HepG2 (cell line): Measurements from ENCODE around the gene LANCL3. TPM values are rescaled to one million over a fixed set of nuclear protein-coding genes. Genes with fewer than 3 reads are reported as not detected.
"Not testable (repeated sequence)": the region's sequence is repeated elsewhere in the genome, so short reads cannot be mapped to it uniquely, and the experiment has no call there.

Source experiments
- ATAC-seq: fragments of 200-7000 bp; cut with Tn5 transposase; 3 replicates; pipeline ENCODE4 v1.9.1; 2020; ENCODE audit warnings: mild to moderate bottlenecking, moderate library complexity
- BruUV-seq: library from RNA; stranded (reverse); fragments of 400-500 nt; replicated peaks from 2 replicates; lab custom pipeline; 2021; lab: Mats Ljungman, UMichigan
- CTCF ChIA-PET: fragments of 300-600 bp; formaldehyde crosslinking; extraction: SDS; loops from one replicate; lab custom pipeline; 2021; ENCODE audit warnings: low total read pairs, inconsistent platforms, low intra/inter-chr PET ratio; lab: Yijun Ruan, JAX
- POLR2A ChIA-PET: fragments of 350-600 bp; sonication (Branson Sonifier 250); formaldehyde crosslinking; loops from one replicate; lab custom pipeline; 2020; ENCODE audit warnings: antibody characterized with exemption, inconsistent platforms; lab: Yijun Ruan, JAX
- DNase-seq: peaks from one replicate; pipeline ENCODE4 v3.0.0-alpha.2; 2015; ENCODE audit warnings: low spot score
- FAIRE-seq: peaks from 3 replicates; lab custom pipeline; 2011; peaks lifted over from hg19 to GRCh38; lab: Jason Lieb, UNC
- H2AFZ ChIP-seq: one replicate; pipeline ENCODE4 v1.6.1; 2011; ENCODE audit warnings: low read length, inconsistent platforms
- H3K27ac ChIP-seq: fragments of 300-600 bp; 3 replicates; pipeline ENCODE4 v1.8.0; 2011; ENCODE audit warnings: mixed run types, mild to moderate bottlenecking, mixed read lengths, low read length, inconsistent platforms; ENCODE audit not compliant: insufficient read depth; ENCODE audit errors: extremely low read length
- H3K27me3 ChIP-seq, 2 experiments: fragments of 200-600 bp in 1 of 2; 2 replicates in 1 of 2; 3 replicates in 1 of 2; pipeline versions ENCODE4 v1.6.0 to v1.8.0; 2011; ENCODE audit warnings: low read length in 2 of 2, mild to moderate bottlenecking in 2 of 2, moderate library complexity in 2 of 2, inconsistent platforms in 1 of 2; ENCODE audit not compliant: insufficient read depth in 2 of 2, control insufficient read depth in 1 of 2
- H3K36me3 ChIP-seq, 2 experiments: fragments of 200-600 bp in 1 of 2; replicated peaks in 1 of 2; 2 replicates in 1 of 2; 3 replicates in 1 of 2; pipeline versions ENCODE4 v1.5.1 to v1.8.0; 2011; ENCODE audit warnings: low read length in 2 of 2, inconsistent platforms in 1 of 2; ENCODE audit not compliant: insufficient read depth in 2 of 2, control insufficient read depth in 1 of 2
- H3K4me1 ChIP-seq: 2 replicates; pipeline ENCODE4 v1.5.1; 2012; ENCODE audit warnings: low read length, inconsistent platforms; ENCODE audit not compliant: insufficient read depth
- H3K4me2 ChIP-seq: 2 replicates; pipeline ENCODE4 v1.6.0; 2011; ENCODE audit warnings: low read depth, low read length, inconsistent platforms
- H3K4me3 ChIP-seq, 3 experiments: fragments of 200-600 bp in 1 of 3; sonication (generic), shearing (Covaris generic) in 1 of 3; replicated peaks in 1 of 3; 2 replicates each; pipeline ENCODE4 v1.5.1; 2011 to 2016; ENCODE audit warnings: low read length in 3 of 3, inconsistent platforms in 2 of 3, low read depth in 2 of 3, mild to moderate bottlenecking in 2 of 3, control low read depth in 1 of 3, mixed read lengths in 1 of 3; ENCODE audit not compliant: insufficient read depth in 1 of 3
- H3K79me2 ChIP-seq: one replicate; pipeline ENCODE4 v1.6.1; 2011; ENCODE audit warnings: low read length, inconsistent platforms; ENCODE audit not compliant: insufficient read depth
- H3K9ac ChIP-seq: 2 replicates; pipeline ENCODE4 v1.6.0; 2011; ENCODE audit warnings: mild to moderate bottlenecking, low read depth, low read length, inconsistent platforms; ENCODE audit not compliant: insufficient read depth
- H3K9me3 ChIP-seq: 2 replicates; pipeline ENCODE4 v1.5.1; 2012; ENCODE audit warnings: mild to moderate bottlenecking, low read length
- H4K20me1 ChIP-seq: 2 replicates; pipeline ENCODE4 v1.6.0; 2011; ENCODE audit warnings: inconsistent platforms, mild to moderate bottlenecking, low read length, moderate library complexity; ENCODE audit not compliant: insufficient read depth
- BRCA1 ChIP-seq: sonication (generic); formaldehyde crosslinking; IDR thresholded peaks from 2 replicates; pipeline ENCODE4 v1.4.0; 2020; ENCODE audit warnings: missing genetic modification reagents
- MYC ChIP-seq: sonication (generic); formaldehyde crosslinking; IDR thresholded peaks from 2 replicates; pipeline ENCODE4 v1.9.0; 2021; ENCODE audit warnings: missing genetic modification reagents, borderline replicate concordance
- SIN3A ChIP-seq: IDR thresholded peaks from 2 replicates; pipeline ENCODE4 v1.6.1; 2011; ENCODE audit warnings: low read depth, mild to moderate bottlenecking, control low read depth, low read length, borderline replicate concordance
- USF2 ChIP-seq, 2 experiments: sonication (generic) in 1 of 2; formaldehyde crosslinking in 1 of 2; IDR thresholded peaks; 2 replicates each; pipeline versions ENCODE4 v1.5.1 to v1.6.1; 2011 to 2020; ENCODE audit warnings: borderline replicate concordance in 1 of 2, low read depth in 1 of 2, low read length in 1 of 2, mild to moderate bottlenecking in 1 of 2, missing genetic modification reagents in 1 of 2, moderate library complexity in 1 of 2
- ZNF3 ChIP-seq: IDR thresholded peaks from 2 replicates; pipeline ENCODE4 v1.7.0; 2017; ENCODE audit warnings: inconsistent platforms
- ZNF564 ChIP-seq: sonication (generic); formaldehyde crosslinking; IDR thresholded peaks from 2 replicates; pipeline ENCODE4 v1.8.1; 2023; ENCODE audit warnings: mild to moderate bottlenecking, missing genetic modification reagents
- ZNF746 ChIP-seq: sonication (generic); formaldehyde crosslinking; IDR thresholded peaks from 2 replicates; pipeline ENCODE4 v1.8.0; 2022; ENCODE audit warnings: mild to moderate bottlenecking, missing genetic modification reagents
- WGBS: methylation state at CpG from one replicate; pipeline ENCODE4 v1.1.6; 2017; ENCODE audit warnings: low lambda C conversion rate; 5-methylcytosine and 5-hydroxymethylcytosine counted together
- in situ Hi-C: cut with HindIII; loops from 2 replicates; pipeline ENCODE4 v1.10.0; 2017; ENCODE audit warnings: low pct_unique_long_range_greater_than_20kb; ENCODE audit not compliant: extremely low pct_ligation_motif_present
- intact Hi-C: fragments of 100-400 bp; cut with micrococcal nuclease; formaldehyde crosslinking; loops from one replicate; pipeline ENCODE4 v1.10.0; 2022; ENCODE audit not compliant: unreplicated experiment
- polyA plus RNA-seq, 8 experiments: library from polyadenylated mRNA; depleted of rRNA in 3 of 8; stranded (reverse) in 7 of 8; unstranded in 1 of 8; fragments of >200 nt; fragmentation: Illumina TruSeq in 4 of 8; extraction: Trizol in 4 of 8; gene quantifications; 2 replicates each; pipeline versions ENCODE4 v1.2.1 to v1.2.3, GENCODE V29; 2011 to 2016; ENCODE audit warnings: low read depth in 4 of 8, missing spikeins in 1 of 8, mixed read lengths in 1 of 8; ENCODE audit not compliant: insufficient read depth in 1 of 8
- total RNA-seq, 5 experiments: library from RNA; depleted of rRNA; stranded (reverse); fragments of >200 nt; fragmentation: Illumina TruSeq; extraction: Trizol; gene quantifications; 2 replicates each; pipeline ENCODE4 v1.2.3, GENCODE V29; 2016; ENCODE audit warnings: low read depth in 1 of 5

Gene LANCL3
- total and polyA plus RNA-seq, 2 of the 13 experiments (the other 11 are each of a cell fraction or from before 2014, with no cell fraction given) = not detected

DNA sequence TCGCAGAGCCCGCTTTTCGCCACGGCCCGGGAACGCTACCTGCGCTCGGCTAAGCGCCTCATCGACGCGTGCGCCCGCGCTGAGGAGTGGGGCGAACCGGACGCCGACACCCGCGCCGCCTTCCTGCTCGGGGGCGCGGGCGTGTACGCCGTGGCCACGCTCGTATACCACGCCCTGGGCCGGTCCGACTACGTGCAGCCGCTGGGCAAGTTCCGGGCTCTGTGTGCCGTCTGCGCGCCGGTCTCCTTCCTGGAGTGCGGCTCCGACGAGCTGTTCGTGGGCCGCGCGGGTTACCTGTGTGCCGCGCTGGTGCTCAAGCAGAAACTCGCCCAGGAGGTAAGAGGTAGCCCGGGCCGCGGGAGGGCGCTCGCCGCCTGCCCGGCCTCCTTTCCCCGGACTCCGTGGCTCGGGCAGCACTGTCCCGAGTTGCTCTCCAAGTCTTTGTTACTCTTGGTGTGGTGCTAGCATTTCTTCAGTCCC, 687 bp downstream of the LANCL3 start:
- in situ Hi-C loops, H3K9ac ChIP-seq, H3K27me3 ChIP-seq, H3K4me2 ChIP-seq, DNase-seq, H3K27ac ChIP-seq, CTCF ChIA-PET, H3K4me1 ChIP-seq, H3K9me3 ChIP-seq, intact Hi-C loops, ATAC-seq, BruUV-seq, H3K79me2 ChIP-seq, H3K36me3 ChIP-seq, POLR2A ChIA-PET, H3K4me3 ChIP-seq, H4K20me1 ChIP-seq, FAIRE-seq, H2AFZ ChIP-seq: not testable (repeated sequence)
- WGBS = 75% methylated on average over 8 of the region's 61 CpGs

DNA sequence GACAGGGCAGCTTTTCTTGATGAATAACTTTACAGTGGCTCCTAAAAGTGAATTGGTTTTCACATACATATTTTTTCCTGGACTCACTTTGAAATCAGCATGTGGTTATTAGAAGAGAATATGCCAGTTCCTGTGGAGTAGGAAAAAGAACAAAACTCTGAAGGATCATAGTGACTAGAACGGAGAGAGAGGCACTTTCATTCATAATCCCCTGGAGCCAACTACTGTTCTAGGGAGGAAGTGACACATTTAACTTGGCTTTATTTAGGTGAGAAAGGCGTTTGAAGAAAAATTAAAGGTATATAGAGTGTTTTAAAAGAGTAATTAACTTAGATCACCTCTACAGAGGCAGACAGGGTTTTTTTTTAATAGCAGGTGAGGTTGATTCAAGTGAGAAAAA, 1.7 kb downstream of the LANCL3 start:
- H3K4me2 ChIP-seq, H4K20me1 ChIP-seq, CTCF ChIA-PET, H3K4me1 ChIP-seq, BruUV-seq, FAIRE-seq, DNase-seq, H3K27me3 ChIP-seq, H3K79me2 ChIP-seq, intact Hi-C loops, in situ Hi-C loops, ATAC-seq, H3K36me3 ChIP-seq, H3K9me3 ChIP-seq, H3K9ac ChIP-seq, H2AFZ ChIP-seq, POLR2A ChIA-PET, H3K27ac ChIP-seq, H3K4me3 ChIP-seq: not testable (repeated sequence)
- 7% methylated on average over 2 of the region's 2 CpGs for WGBS

DNA sequence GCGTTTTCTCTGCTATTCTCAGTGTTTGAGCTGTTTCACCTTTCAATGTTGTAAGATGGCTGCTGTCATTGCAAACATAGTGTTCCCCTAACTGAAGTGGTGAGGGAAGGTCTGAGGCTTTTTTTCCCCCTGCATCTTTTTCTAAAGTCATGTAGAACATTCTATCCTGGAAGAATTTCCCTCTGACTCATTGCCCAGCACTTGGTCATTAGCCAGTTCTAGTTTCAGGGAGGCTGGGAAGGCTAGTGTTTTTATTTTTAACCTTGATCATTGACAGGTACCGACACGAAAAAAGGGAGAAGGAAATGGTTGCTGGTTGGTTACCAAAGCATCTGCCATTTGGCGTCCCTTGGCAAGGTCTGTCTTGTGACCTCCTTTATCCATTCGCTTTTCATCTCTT, 6.6 kb downstream of the LANCL3 start:
- Histone ChIP-seq H3K4me2 (no peak overlapping the region), H3K27me3 (no peaks in the 10 kb centered on the region), H3K4me1 (no peaks in the 10 kb centered on the region), H4K20me1 (no peaks in the 10 kb centered on the region), H3K9ac (no peak overlapping the region), H3K27ac (no peak overlapping the region), H3K36me3 (no peaks in the 10 kb centered on the region), H2AFZ (no peak overlapping the region), H3K79me2 (no peaks in the 10 kb centered on the region), H3K4me3 (no peak overlapping the region), H3K9me3 (no peaks in the 10 kb centered on the region)
- no TSS peak for BruUV-seq
- CTCF ChIA-PET = no interaction called here
- DNase-seq (no peak), ATAC-seq (no peak), FAIRE-seq (no peak)
- intact Hi-C loops (no loop called here), in situ Hi-C loops (no loop called here)
- WGBS = 36% methylated on average over 5 of the region's 5 CpGs
- TF ChIP-seq SIN3A = no peak
- no peak for TF ChIP-seq BRCA1 (CRISPR knock-in tag)
- TF ChIP-seq MYC (CRISPR knock-in tag) = no peak
- TF ChIP-seq ZNF3 (CRISPR knock-in tag) = no peak
- TF ChIP-seq ZNF746 = no peak
- TF ChIP-seq ZNF564 (CRISPR knock-in tag) = no peak
- TF ChIP-seq USF2 (IDR thresholded peaks at IDR 0.05; ENCODE audit: low read depth, low read length) = no peak
- TF ChIP-seq USF2 (CRISPR knock-in tag; IDR thresholded peaks at IDR 0.05; ENCODE audit: borderline replicate concordance) = no peak
- POLR2A ChIA-PET = no interaction called here
